Measurements from ENCODE around the gene LDB2.

GRCh38 chr4:16862697-16863096 lies 35.7 kb downstream of the LDB2 start:
- TF ChIP-seq CTCF (IDR thresholded peaks at IDR 0.05) (no peak), ZFX (IDR thresholded peaks at IDR 0.05; ENCODE audit: borderline replicate concordance) (no peak)
